ENCODE results near the gene HOXC4. TPM values are rescaled to one million over a fixed set of nuclear protein-coding genes. Genes with fewer than 3 reads are reported as not detected.

Gene HOXC4
- total RNA-seq, 1 donor from 2014 or later = not detected

GRCh38 chr12:54053003-54053750 lies 458 bp upstream of the HOXC4 start:
- Mint-ChIP-seq H3K27ac (ENCODE audit: unreplicated experiment) (no peak overlapping the region), H3K36me3 (ENCODE audit: low read depth) (no peaks in the 10 kb centered on the region), H3K4me3 (ENCODE audit: unreplicated experiment) (no peak overlapping the region), H3K4me1 (ENCODE audit: low read depth) (peaks cover 2% of the 10 kb centered on the region), H3K27me3 (ENCODE audit: low read depth) (peaks cover 90% of the 10 kb centered on the region), H3K9me3 (ENCODE audit: low read depth) (no peaks in the 10 kb centered on the region)
- no peak for TF ChIP-seq CTCF (IDR thresholded peaks at IDR 0.05)
- DNase-seq (ENCODE audit: low spot score) = no peak

DNA sequence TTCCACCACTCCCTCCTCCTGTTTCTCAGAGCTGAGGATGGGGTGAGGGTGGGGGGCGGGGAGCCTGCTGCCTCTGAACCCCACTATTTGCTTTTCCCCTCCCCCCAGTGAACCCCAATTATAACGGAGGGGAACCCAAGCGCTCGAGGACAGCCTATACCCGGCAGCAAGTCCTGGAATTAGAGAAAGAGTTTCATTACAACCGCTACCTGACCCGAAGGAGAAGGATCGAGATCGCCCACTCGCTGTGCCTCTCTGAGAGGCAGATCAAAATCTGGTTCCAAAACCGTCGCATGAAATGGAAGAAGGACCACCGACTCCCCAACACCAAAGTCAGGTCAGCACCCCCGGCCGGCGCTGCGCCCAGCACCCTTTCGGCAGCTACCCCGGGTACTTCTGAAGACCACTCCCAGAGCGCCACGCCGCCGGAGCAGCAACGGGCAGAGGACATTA lies 1.1 kb downstream of the HOXC4 start:
- no peaks in the 10 kb centered on the region for H3K36me3 Mint-ChIP-seq (ENCODE audit: low read depth)
- H3K27me3 Mint-ChIP-seq (ENCODE audit: low read depth) = peaks cover 90% of the 10 kb centered on the region
- H3K9me3 Mint-ChIP-seq (ENCODE audit: low read depth) = no peaks in the 10 kb centered on the region
- H3K4me1 Mint-ChIP-seq (ENCODE audit: low read depth) = peaks cover 2% of the 10 kb centered on the region
- no peak overlapping the region for H3K4me3 Mint-ChIP-seq (ENCODE audit: unreplicated experiment)
- no peak for TF ChIP-seq CTCF (IDR thresholded peaks at IDR 0.05)
- H3K27ac Mint-ChIP-seq (ENCODE audit: unreplicated experiment) = no peak overlapping the region
- DNase-seq (ENCODE audit: low spot score) = no peak

GRCh38 chr12:54055552-54055951 lies 1.9 kb downstream of the HOXC4 start:
- peaks cover 2% of the 10 kb centered on the region for H3K4me1 Mint-ChIP-seq (ENCODE audit: low read depth)
- H3K27ac Mint-ChIP-seq (ENCODE audit: unreplicated experiment) = no peak overlapping the region
- no peak overlapping the region for H3K4me3 Mint-ChIP-seq (ENCODE audit: unreplicated experiment)
- TF ChIP-seq CTCF (IDR thresholded peaks at IDR 0.05) = no peak
- H3K9me3 Mint-ChIP-seq (ENCODE audit: low read depth) = no peaks in the 10 kb centered on the region
- H3K27me3 Mint-ChIP-seq (ENCODE audit: low read depth) = peaks cover 88% of the 10 kb centered on the region
- DNase-seq (ENCODE audit: low spot score) = no peak
- no peaks in the 10 kb centered on the region for H3K36me3 Mint-ChIP-seq (ENCODE audit: low read depth)

DNA sequence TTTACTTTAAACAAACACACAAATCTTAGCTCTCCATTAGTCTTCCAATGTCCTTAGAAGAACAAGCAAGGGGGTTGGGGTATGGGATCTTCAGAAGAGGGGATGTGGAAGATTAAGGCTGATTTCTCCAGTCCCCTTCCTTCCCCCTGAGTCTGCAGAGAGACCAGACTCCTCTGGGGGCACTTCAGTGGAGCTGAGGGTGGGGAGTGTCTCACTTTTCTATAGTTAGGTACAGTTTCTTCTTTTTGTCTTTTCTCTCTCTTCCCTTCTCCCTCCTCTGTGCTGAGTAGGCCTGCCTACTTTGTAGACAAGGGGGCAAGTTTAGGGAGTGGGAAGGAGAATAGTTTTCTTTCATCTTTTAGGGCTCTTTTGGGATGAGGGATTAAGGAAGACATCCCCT lies 2.5 kb downstream of the HOXC4 start:
- Mint-ChIP-seq H3K27ac (ENCODE audit: unreplicated experiment) (no peak overlapping the region), H3K36me3 (ENCODE audit: low read depth) (no peaks in the 10 kb centered on the region), H3K9me3 (ENCODE audit: low read depth) (no peaks in the 10 kb centered on the region), H3K27me3 (ENCODE audit: low read depth) (peaks cover 88% of the 10 kb centered on the region), H3K4me1 (ENCODE audit: low read depth) (peaks cover 2% of the 10 kb centered on the region), H3K4me3 (ENCODE audit: unreplicated experiment) (no peak overlapping the region)
- DNase-seq (ENCODE audit: low spot score) = no peak
- no peak for TF ChIP-seq CTCF (IDR thresholded peaks at IDR 0.05)

GRCh38 chr12:54058128-54058768 lies 4.6 kb downstream of the HOXC4 start:
- H3K9me3 Mint-ChIP-seq (ENCODE audit: low read depth) = no peaks in the 10 kb centered on the region
- H3K27me3 Mint-ChIP-seq (ENCODE audit: low read depth) = peaks cover 89% of the 10 kb centered on the region
- no peak for DNase-seq (ENCODE audit: low spot score)
- H3K27ac Mint-ChIP-seq (ENCODE audit: unreplicated experiment) = no peak overlapping the region
- no peak overlapping the region for H3K4me3 Mint-ChIP-seq (ENCODE audit: unreplicated experiment)
- no peak for TF ChIP-seq CTCF (IDR thresholded peaks at IDR 0.05)
- H3K36me3 Mint-ChIP-seq (ENCODE audit: low read depth) = no peaks in the 10 kb centered on the region
- H3K4me1 Mint-ChIP-seq (ENCODE audit: low read depth) = peaks cover 2% of the 10 kb centered on the region
